ENCODE results near the gene FETUB. TPM values are rescaled to one million over a fixed set of nuclear protein-coding genes. Genes with fewer than 3 reads are reported as not detected.
"Not testable (repeated sequence)": the region's sequence is repeated elsewhere in the genome, so short reads cannot be mapped to it uniquely, and the experiment has no call there.

The FETUB gene
- total RNA-seq, 1 donor from 2014 or later = not detected

GRCh38 chr3:186700267-186700666, 60.1 kb downstream of the FETUB start:
- Histone ChIP-seq H3K4me1 (no peaks in the 10 kb centered on the region), H3K9me3 (ENCODE audit: low read depth) (no peaks in the 10 kb centered on the region), H3K4me3 (no peak overlapping the region), H3K9ac (no peak overlapping the region), H3K36me3 (no peaks in the 10 kb centered on the region), H3F3A (ENCODE audit: low read depth) (no peaks in the 10 kb centered on the region), H3K27ac (no peak overlapping the region), H3K79me2 (ENCODE audit: low read depth) (no peaks in the 10 kb centered on the region), H3K27me3 (no peaks in the 10 kb centered on the region), H3K4me2 (no peak overlapping the region), H2AFZ (replicated peaks) (no peak overlapping the region), H4K20me1 (ENCODE audit: low read depth) (no peaks in the 10 kb centered on the region)
- Mint-ChIP-seq H3K27me3 (ENCODE audit: insufficient read depth, low read depth) (no peaks in the 10 kb centered on the region), H3K27ac (no peak overlapping the region), H3K4me3 (no peak overlapping the region), H3K4me1 (no peaks in the 10 kb centered on the region), H3K9me3 (no peaks in the 10 kb centered on the region), H3K36me3 (no peaks in the 10 kb centered on the region)
- DNase-seq (ENCODE audit: low spot score) = no peak
- TF ChIP-seq EZH2phosphoT487 (IDR thresholded peaks at IDR 0.05) = no peak
- no peak for TF ChIP-seq EZH2 (IDR thresholded peaks at IDR 0.05)
- no peak for TF ChIP-seq CTCF (IDR thresholded peaks at IDR 0.05)

- not testable (repeated sequence) for H3K4me1 Mint-ChIP-seq; H3K36me3 Mint-ChIP-seq; H3K27ac ChIP-seq; H3K4me3 Mint-ChIP-seq; H3K4me3 ChIP-seq; H3K36me3 ChIP-seq; H3K27me3 ChIP-seq; H3K4me1 ChIP-seq; H3K79me2 ChIP-seq (ENCODE audit: low read depth); H3K9me3 Mint-ChIP-seq; H3K4me2 ChIP-seq; H4K20me1 ChIP-seq (ENCODE audit: low read depth); H3K9me3 ChIP-seq (ENCODE audit: low read depth); H3K27me3 Mint-ChIP-seq (ENCODE audit: insufficient read depth, low read depth); DNase-seq (ENCODE audit: low spot score); H3K9ac ChIP-seq; H3F3A ChIP-seq (ENCODE audit: low read depth); H3K27ac Mint-ChIP-seq; H2AFZ ChIP-seq (replicated peaks)
Observed at GRCh38 chr3:186702451-186702850, 62.3 kb downstream of the FETUB start.

Small RNA genes lying within 50 kb of the gene (small RNA-seq; reads per million reads assigned to genes)
- not detected for gene RF00017

Other genes starting within 250 kb of the FETUB start
- gene CRYGS, start 96.0 kb upstream of the FETUB start, total RNA-seq (ENCODE audit: low replicate concordance) = 1.1 and 1.4 TPM in 2 replicates
- gene TBCCD1, start 73.1 kb upstream of the FETUB start, total RNA-seq (ENCODE audit: low replicate concordance) = 16.8 and 21.1 TPM in 2 replicates
- 52.7 and 73.0 TPM in 2 replicates for gene DNAJB11, start 69.7 kb upstream of the FETUB start, total RNA-seq (ENCODE audit: low replicate concordance)
- gene AHSG, start 27.3 kb upstream of the FETUB start, total RNA-seq (ENCODE audit: low replicate concordance) = not detected in 2 replicates
- not detected in 2 replicates for gene HRG, start 25.6 kb downstream of the FETUB start, total RNA-seq (ENCODE audit: low replicate concordance)
- gene KNG1, start 77.0 kb downstream of the FETUB start, total RNA-seq (ENCODE audit: low replicate concordance) = not detected in 2 replicates
- gene EIF4A2, start 143.2 kb downstream of the FETUB start, total RNA-seq (ENCODE audit: low replicate concordance) = 841 and 1,764 TPM in 2 replicates
- 127 and 187 TPM in 2 replicates for gene RFC4, start 166.1 kb downstream of the FETUB start, total RNA-seq (ENCODE audit: low replicate concordance)
- not detected in 2 replicates for gene ADIPOQ, start 202.3 kb downstream of the FETUB start, total RNA-seq (ENCODE audit: low replicate concordance)

All from neural progenitor cell (in vitro differentiated cells).